ENCODE data around the gene PGF.
A peak's percentile ranks its signal among the peaks of the same experiment; 100 is the strongest.

Gene PGF

GRCh38 chr14:74907744-74908143 lies 47.7 kb downstream of the PGF start:
- no peak for DNase-seq (ENCODE audit: low read depth in 1 of 2, low spot score in 1 of 2)
- no peaks in the 10 kb centered on the region for H3K27me3 ChIP-seq (ENCODE audit: insufficient read depth, poor library complexity, severe bottlenecking)
- H3K4me3 ChIP-seq (replicated peaks; ENCODE audit: insufficient read depth, low read length): no peak overlapping the region
- H3K27ac ChIP-seq (replicated peaks): no peak overlapping the region
- TF ChIP-seq SPI1 (IDR thresholded peaks at IDR 0.05; ENCODE audit: borderline replicate concordance, low read depth) (no peak), POLR2AphosphoS5 (IDR thresholded peaks at IDR 0.05; ENCODE audit: low read depth) (no peak), CTCF (IDR thresholded peaks at IDR 0.05; ENCODE audit: insufficient read depth, low read length) (no peak), REST (IDR thresholded peaks at IDR 0.05; ENCODE audit: insufficient replicate concordance, low read depth) (no peak), GABPA (IDR thresholded peaks at IDR 0.05; ENCODE audit: low read depth) (no peak)

- TF ChIP-seq POLR2AphosphoS5 (IDR thresholded peaks at IDR 0.05; ENCODE audit: low read depth) (no peak), GABPA (IDR thresholded peaks at IDR 0.05; ENCODE audit: low read depth) (no peak), SPI1 (IDR thresholded peaks at IDR 0.05; ENCODE audit: borderline replicate concordance, low read depth) (no peak), REST (IDR thresholded peaks at IDR 0.05; ENCODE audit: insufficient replicate concordance, low read depth) (no peak), CTCF (IDR thresholded peaks at IDR 0.05; ENCODE audit: insufficient read depth, low read length) (no peak)
Measured at GRCh38 chr14:74906925-74907521, 48.4 kb downstream of the PGF start.

GRCh38 chr14:74905595-74906142 lies 49.7 kb downstream of the PGF start:
- no peak overlapping the region for H3K4me3 ChIP-seq (replicated peaks; ENCODE audit: insufficient read depth, low read length)
- peak in 1 of 2 experiments; percentile 41 for DNase-seq (ENCODE audit: low read depth in 1 of 2, low spot score in 1 of 2)
- no peaks in the 10 kb centered on the region for H3K27me3 ChIP-seq (ENCODE audit: insufficient read depth, poor library complexity, severe bottlenecking)
- TF ChIP-seq SPI1 (IDR thresholded peaks at IDR 0.05; ENCODE audit: borderline replicate concordance, low read depth) (no peak), REST (IDR thresholded peaks at IDR 0.05; ENCODE audit: insufficient replicate concordance, low read depth) (no peak), GABPA (IDR thresholded peaks at IDR 0.05; ENCODE audit: low read depth) (no peak), CTCF (IDR thresholded peaks at IDR 0.05; ENCODE audit: insufficient read depth, low read length) (peak; percentile 45), POLR2AphosphoS5 (IDR thresholded peaks at IDR 0.05; ENCODE audit: low read depth) (no peak)
- no peak overlapping the region for H3K27ac ChIP-seq (replicated peaks)

More at GRCh38 chr14:74906925-74907521, 48.4 kb downstream of the PGF start:
- no peak for DNase-seq (ENCODE audit: low read depth in 1 of 2, low spot score in 1 of 2)
- Histone ChIP-seq H3K4me3 (replicated peaks; ENCODE audit: insufficient read depth, low read length) (no peak overlapping the region), H3K27me3 (ENCODE audit: insufficient read depth, poor library complexity, severe bottlenecking) (no peaks in the 10 kb centered on the region), H3K27ac (replicated peaks) (no peak overlapping the region)

All from HL-60 (cell line).